Duodenal mucosa (tissue), 2 donors: ENCODE data around the gene SHLD1.

Experiments
- H3K27ac ChIP-seq: one replicate; pipeline ENCODE4 v1.7.0; 2013; ENCODE audit warnings: low read depth, low read length
- H3K27me3 ChIP-seq, 2 donors: one replicate each; pipeline ENCODE4 v1.7.0; 2013; ENCODE audit warnings: low read length in 2 of 2, control low read depth in 1 of 2; ENCODE audit not compliant: insufficient read depth in 2 of 2, control insufficient read depth in 1 of 2
- H3K36me3 ChIP-seq, 2 donors: one replicate each; pipeline ENCODE4 v1.7.0; 2013; ENCODE audit warnings: low read length in 2 of 2, control low read depth in 1 of 2; ENCODE audit not compliant: insufficient read depth in 2 of 2, control insufficient read depth in 1 of 2
- H3K4me1 ChIP-seq, 2 donors: one replicate each; pipeline ENCODE4 v1.7.0; 2013; ENCODE audit warnings: low read length in 2 of 2, control low read depth in 1 of 2; ENCODE audit not compliant: insufficient read depth in 2 of 2, control insufficient read depth in 1 of 2
- H3K4me3 ChIP-seq, 2 donors: one replicate each; pipeline ENCODE4 v1.7.0; 2013; ENCODE audit warnings: low read length in 2 of 2, low read depth in 1 of 2
- H3K9ac ChIP-seq, 2 donors: one replicate each; pipeline ENCODE4 v1.7.0; 2013; ENCODE audit warnings: low read length in 2 of 2, low read depth in 1 of 2
- H3K9me3 ChIP-seq, 2 donors: one replicate each; pipeline ENCODE4 v1.7.0; 2013; ENCODE audit warnings: low read length in 2 of 2, control low read depth in 1 of 2; ENCODE audit not compliant: control insufficient read depth in 1 of 2

SHLD1 gene

DNA sequence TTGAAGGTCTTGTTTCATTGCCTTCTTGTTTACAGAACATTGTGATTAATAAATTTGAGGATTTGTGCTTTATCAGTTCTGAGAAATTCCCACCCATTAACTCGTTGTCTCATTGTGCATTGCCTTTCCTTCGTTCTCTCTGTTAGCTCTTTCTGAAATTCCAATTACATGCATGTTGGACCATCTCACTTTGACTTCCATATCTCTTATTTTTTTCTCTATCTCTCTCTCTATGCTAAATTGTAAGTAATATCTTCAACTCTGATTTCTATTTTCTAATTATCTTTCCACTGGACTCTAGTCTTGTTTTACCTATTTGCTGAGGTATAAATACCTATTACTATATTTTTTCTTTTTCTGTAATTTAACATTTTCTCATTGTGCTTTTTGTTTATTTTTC is 92.3 kb downstream of the SHLD1 start:
- H3K36me3 ChIP-seq = no peaks in the 10 kb centered on the region
- no peak overlapping the region for H3K27ac ChIP-seq
- no peak overlapping the region for H3K9ac ChIP-seq
- peaks cover 0 to 18% of the 10 kb centered on the region in 2 donors for H3K4me1 ChIP-seq
- H3K4me3 ChIP-seq = no peak overlapping the region
- no peaks in the 10 kb centered on the region for H3K9me3 ChIP-seq
- no peaks in the 10 kb centered on the region for H3K27me3 ChIP-seq

GRCh38 chr20:5843054-5843592 is 92.9 kb downstream of the SHLD1 start:
- no peaks in the 10 kb centered on the region for H3K9me3 ChIP-seq
- H3K9ac ChIP-seq = no peak overlapping the region
- peaks cover 0 to 18% of the 10 kb centered on the region in 2 donors for H3K4me1 ChIP-seq
- H3K27ac ChIP-seq = no peak overlapping the region
- no peaks in the 10 kb centered on the region for H3K36me3 ChIP-seq
- no peaks in the 10 kb centered on the region for H3K27me3 ChIP-seq
- H3K4me3 ChIP-seq = no peak overlapping the region

- Histone ChIP-seq H3K36me3 (no peaks in the 10 kb centered on the region), H3K27me3 (no peaks in the 10 kb centered on the region), H3K9me3 (no peaks in the 10 kb centered on the region), H3K4me3 (no peak overlapping the region), H3K9ac (no peak overlapping the region), H3K4me1 (peaks cover 0 to 18% of the 10 kb centered on the region in 2 donors), H3K27ac (no peak overlapping the region)
Observed at GRCh38 chr20:5844063-5844681, 94.0 kb downstream of the SHLD1 start.

DNA sequence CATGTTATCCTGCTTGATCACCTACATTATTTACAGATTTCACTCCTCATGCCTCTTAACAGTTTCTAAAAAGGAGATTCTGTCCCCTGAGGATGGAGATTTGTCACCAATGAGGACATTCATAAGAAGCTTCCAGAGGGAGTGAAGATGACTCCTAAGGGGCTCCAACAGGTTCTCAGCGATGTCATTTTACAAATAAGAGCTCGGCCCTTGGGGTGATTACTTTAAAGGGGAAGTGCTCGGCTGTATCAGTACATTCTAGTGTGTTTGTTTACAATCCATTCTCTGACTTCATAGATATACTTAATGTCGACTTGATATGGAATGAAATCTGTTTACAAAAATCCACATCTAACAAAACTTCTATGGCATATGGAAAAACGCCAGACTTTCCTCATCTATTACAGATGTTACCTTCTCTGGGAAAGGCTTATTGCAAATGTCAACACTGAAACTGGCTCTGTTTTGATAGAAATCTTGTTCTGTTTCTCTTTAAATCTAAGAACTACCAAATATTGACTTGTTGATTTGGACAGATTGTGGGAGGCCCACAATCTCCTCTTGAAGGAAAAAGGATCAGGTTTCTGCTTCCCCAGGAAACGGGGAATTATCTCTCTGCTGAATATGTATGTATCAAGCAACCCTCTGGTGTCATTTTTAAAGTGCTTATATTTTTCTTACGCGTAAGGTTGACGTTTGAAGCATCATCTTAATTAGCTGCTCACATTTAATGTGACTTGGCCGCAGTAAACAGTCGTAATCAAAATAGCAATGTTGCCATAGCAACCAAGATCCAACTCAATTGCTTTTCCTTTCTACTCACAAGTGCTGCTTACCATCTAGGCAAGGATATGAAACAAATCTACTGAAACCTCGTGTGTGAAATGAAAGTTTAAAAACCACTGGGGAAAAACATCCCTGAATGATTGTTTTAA is 95.7 kb downstream of the SHLD1 start:
- peaks cover 0 to 18% of the 10 kb centered on the region in 2 donors for H3K4me1 ChIP-seq
- H3K9ac ChIP-seq = no peak overlapping the region
- no peaks in the 10 kb centered on the region for H3K9me3 ChIP-seq
- H3K4me3 ChIP-seq = peak overlapping the region in 1 of 2 donors; percentile 1
- H3K36me3 ChIP-seq = no peaks in the 10 kb centered on the region
- H3K27me3 ChIP-seq = no peaks in the 10 kb centered on the region
- no peak overlapping the region for H3K27ac ChIP-seq

DNA sequence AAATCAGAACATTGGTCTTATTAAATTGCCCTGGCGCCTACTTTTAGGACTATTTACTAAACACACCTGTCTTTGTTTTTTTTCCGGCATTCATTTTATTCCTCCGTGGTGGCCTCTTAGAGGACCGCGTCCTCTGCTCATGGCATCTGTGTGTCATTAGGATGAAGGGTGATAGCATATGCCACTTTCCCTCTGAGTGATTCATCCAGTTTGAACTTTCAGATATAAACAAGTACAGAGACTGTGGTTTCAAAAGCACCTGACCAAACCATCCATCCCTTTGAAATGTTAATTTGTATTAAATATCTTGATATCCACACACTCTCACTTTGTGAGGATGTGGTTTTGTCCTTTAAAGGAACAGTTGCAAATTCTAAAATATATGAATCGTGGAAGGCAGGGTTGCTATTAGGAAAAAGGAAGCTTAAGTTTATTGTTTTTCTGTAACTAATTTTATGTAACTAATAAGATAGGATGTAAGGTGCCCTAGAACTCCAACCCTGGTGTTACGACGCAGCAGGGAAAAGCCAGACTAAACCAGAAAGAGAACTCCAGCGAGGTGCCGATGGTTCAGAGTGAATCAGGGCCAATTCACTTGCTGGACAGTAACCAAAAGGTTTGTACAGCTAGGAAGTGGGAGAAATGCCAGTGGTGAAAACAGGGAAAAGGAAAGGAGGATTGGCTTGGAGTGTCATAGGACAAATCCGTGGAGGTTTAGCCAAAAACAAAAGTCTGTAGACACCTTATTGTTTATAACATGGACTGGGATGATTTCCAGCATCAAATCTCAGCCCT is 98.7 kb downstream of the SHLD1 start:
- peaks cover 0 to 5% of the 10 kb centered on the region in 2 donors for H3K4me1 ChIP-seq
- H3K27me3 ChIP-seq = no peaks in the 10 kb centered on the region
- H3K9me3 ChIP-seq = no peaks in the 10 kb centered on the region
- H3K36me3 ChIP-seq = no peaks in the 10 kb centered on the region
- no peak overlapping the region for H3K9ac ChIP-seq
- no peak overlapping the region for H3K4me3 ChIP-seq
- no peak overlapping the region for H3K27ac ChIP-seq

DNA sequence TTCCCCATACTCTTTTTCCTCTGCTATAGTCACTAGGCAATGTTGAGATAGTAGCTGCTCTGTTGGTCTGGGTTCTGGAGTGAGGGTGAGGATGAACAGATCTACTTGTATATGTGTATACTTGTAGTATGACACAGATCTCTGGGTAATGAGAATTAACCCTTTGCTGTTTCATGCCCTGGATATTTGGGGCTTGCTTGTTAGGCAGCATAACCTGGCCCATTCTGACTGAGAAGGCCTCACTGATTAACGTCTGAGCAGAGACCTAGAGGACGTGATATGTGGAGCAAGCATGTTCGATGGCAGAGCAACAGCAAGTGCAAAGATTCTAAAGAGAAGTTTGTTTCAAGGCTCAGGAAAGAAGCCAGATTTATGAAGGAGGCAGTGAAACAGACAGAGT is 105.7 kb downstream of the SHLD1 start:
- Histone ChIP-seq H3K9me3 (no peaks in the 10 kb centered on the region), H3K9ac (no peak overlapping the region), H3K27ac (no peak overlapping the region), H3K4me1 (no peaks in the 10 kb centered on the region), H3K27me3 (no peaks in the 10 kb centered on the region), H3K4me3 (no peak overlapping the region), H3K36me3 (no peaks in the 10 kb centered on the region)

GRCh38 chr20:5859608-5860007 is 109.4 kb downstream of the SHLD1 start:
- Histone ChIP-seq H3K4me3 (no peak overlapping the region), H3K4me1 (no peaks in the 10 kb centered on the region), H3K36me3 (no peaks in the 10 kb centered on the region), H3K9ac (no peak overlapping the region), H3K27me3 (no peaks in the 10 kb centered on the region), H3K27ac (no peak overlapping the region), H3K9me3 (no peaks in the 10 kb centered on the region)

GRCh38 chr20:5862703-5863039 is 112.5 kb downstream of the SHLD1 start:
- H3K4me1 ChIP-seq = no peaks in the 10 kb centered on the region
- H3K9me3 ChIP-seq = no peaks in the 10 kb centered on the region
- H3K4me3 ChIP-seq = no peak overlapping the region
- H3K27ac ChIP-seq = no peak overlapping the region
- H3K36me3 ChIP-seq = no peaks in the 10 kb centered on the region
- no peaks in the 10 kb centered on the region for H3K27me3 ChIP-seq
- no peak overlapping the region for H3K9ac ChIP-seq

DNA sequence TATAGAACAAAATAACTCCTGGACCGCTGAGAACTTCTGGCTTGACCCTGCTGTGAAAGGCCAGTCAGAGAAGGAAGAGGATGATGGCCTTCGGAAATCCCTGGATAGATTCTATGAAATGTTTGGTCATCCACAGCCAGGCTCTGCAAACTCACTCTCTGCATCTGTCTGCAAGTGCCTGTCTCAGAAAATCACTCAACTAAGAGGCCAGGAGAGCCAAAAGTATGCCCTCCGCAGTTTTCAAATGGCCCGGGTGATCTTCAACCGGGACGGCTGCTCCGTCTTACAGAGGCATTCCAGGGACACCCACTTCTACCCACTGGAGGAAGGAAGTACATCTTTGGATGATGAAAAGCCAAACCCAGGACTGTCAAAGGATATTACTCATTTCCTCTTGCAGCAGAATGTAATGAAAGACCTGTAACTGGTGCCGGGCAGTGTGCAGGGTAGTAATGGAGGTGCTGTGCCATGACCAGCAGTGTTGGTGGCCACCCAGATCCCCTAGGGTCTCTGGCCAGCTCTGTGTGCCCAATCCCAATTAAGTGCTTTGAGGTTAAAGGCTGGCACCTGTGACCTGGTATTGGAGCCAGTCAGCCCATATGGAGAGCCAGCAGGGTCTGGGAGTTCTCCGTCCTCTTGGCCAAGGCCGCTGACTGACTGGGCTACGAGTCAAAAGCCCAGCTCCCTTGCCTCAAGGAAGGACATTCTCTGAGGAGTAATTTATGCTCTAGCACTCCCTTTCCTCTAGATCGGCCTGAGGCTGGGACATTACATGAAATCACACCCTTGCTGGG is 113.0 kb downstream of the SHLD1 start:
- H3K4me3 ChIP-seq = no peak overlapping the region
- no peaks in the 10 kb centered on the region for H3K27me3 ChIP-seq
- H3K4me1 ChIP-seq = no peaks in the 10 kb centered on the region
- no peaks in the 10 kb centered on the region for H3K9me3 ChIP-seq
- no peak overlapping the region for H3K27ac ChIP-seq
- H3K9ac ChIP-seq = no peak overlapping the region
- no peaks in the 10 kb centered on the region for H3K36me3 ChIP-seq
